GM23338 (cell line): ENCODE measurements around the gene ST6GALNAC3. TPM values are rescaled to one million over a fixed set of nuclear protein-coding genes. Genes with fewer than 3 reads are reported as not detected.

Experiments used
- ATAC-seq: fragments of 200-7000 bp; cut with Tn5 transposase; 3 replicates; pipeline ENCODE4 v1.9.1; 2020
- DNase-seq: peaks from one replicate; pipeline ENCODE4 v3.0.0-alpha.2; 2015; ENCODE audit warnings: low spot score
- H2AFZ ChIP-seq: fragments of 200-600 bp; sonication (generic); 2 replicates; pipeline ENCODE4 v1.8.0; 2016; ENCODE audit warnings: antibody characterized with exemption, mild to moderate bottlenecking, moderate library complexity
- H3F3A ChIP-seq: fragments of 200-600 bp; sonication (generic); replicated peaks from 2 replicates; pipeline ENCODE4 v1.8.0; 2017; ENCODE audit warnings: antibody characterized with exemption, mixed run types, low read depth
- H3K27ac ChIP-seq: fragments of 200-600 bp; sonication (generic); 2 replicates; pipeline ENCODE4 v1.6.1; 2016; ENCODE audit warnings: low read depth
- H3K27me3 ChIP-seq: fragments of 200-600 bp; sonication (generic); 2 replicates; pipeline ENCODE4 v1.8.0; 2016; ENCODE audit warnings: mild to moderate bottlenecking, mixed run types, moderate library complexity; ENCODE audit not compliant: insufficient read depth
- H3K36me3 ChIP-seq: fragments of 200-600 bp; sonication (generic); 2 replicates; pipeline ENCODE4 v1.8.0; 2016; ENCODE audit warnings: mild to moderate bottlenecking; ENCODE audit not compliant: insufficient read depth
- H3K4me1 ChIP-seq: fragments of 200-600 bp; sonication (generic); 2 replicates; pipeline ENCODE4 v1.8.0; 2016; ENCODE audit warnings: mild to moderate bottlenecking, moderate library complexity; ENCODE audit not compliant: insufficient read depth
- H3K4me2 ChIP-seq: fragments of 200-600 bp; sonication (generic); 2 replicates; pipeline ENCODE4 v1.7.1; 2017; ENCODE audit warnings: mixed run types
- H3K4me3 ChIP-seq: fragments of 200-600 bp; sonication (generic); 2 replicates; pipeline ENCODE4 v1.6.1; 2016; ENCODE audit warnings: mixed run types
- H3K79me2 ChIP-seq: fragments of 200-600 bp; sonication (generic); replicated peaks from 2 replicates; pipeline ENCODE4 v1.8.0; 2017; ENCODE audit warnings: mild to moderate bottlenecking; ENCODE audit not compliant: insufficient read depth
- H3K9me2 ChIP-seq: fragments of 200-600 bp; sonication (generic); 2 replicates; pipeline ENCODE4 v1.8.0; 2017; ENCODE audit not compliant: insufficient read depth
- H4K20me1 ChIP-seq: fragments of 200-600 bp; sonication (generic); replicated peaks from 2 replicates; pipeline ENCODE4 v1.8.0; 2017; ENCODE audit warnings: mild to moderate bottlenecking; ENCODE audit not compliant: insufficient read depth
- H3K27ac Mint-ChIP-seq: 2 replicates; pipeline ENCODE4 v1.8.0; 2020; ENCODE audit warnings: inconsistent platforms, mild to moderate bottlenecking, moderate library complexity, mixed read lengths
- H3K27me3 Mint-ChIP-seq: 3 replicates; pipeline ENCODE4 v1.8.0; 2022; ENCODE audit warnings: low read depth, mild to moderate bottlenecking, moderate library complexity, mixed read lengths, inconsistent platforms; ENCODE audit not compliant: insufficient read depth, poor library complexity
- H3K36me3 Mint-ChIP-seq: 3 replicates; pipeline ENCODE4 v1.8.0; 2021; ENCODE audit warnings: low read depth, mild to moderate bottlenecking, inconsistent platforms, moderate library complexity, mixed read lengths
- H3K4me1 Mint-ChIP-seq: 3 replicates; pipeline ENCODE4 v1.8.0; 2020; ENCODE audit warnings: mild to moderate bottlenecking, inconsistent platforms, mixed read lengths
- H3K4me3 Mint-ChIP-seq: 3 replicates; pipeline ENCODE4 v1.8.0; 2021; ENCODE audit warnings: moderate library complexity, mild to moderate bottlenecking, inconsistent platforms, mixed read lengths
- H3K9me3 Mint-ChIP-seq: 3 replicates; pipeline ENCODE4 v1.8.0; 2020; ENCODE audit warnings: moderate library complexity, mild to moderate bottlenecking, inconsistent platforms, mixed read lengths
- EZH2phosphoT487 ChIP-seq: fragments of 200-600 bp; sonication (generic); IDR thresholded peaks from one replicate; pipeline ENCODE4 v1.8.1; 2018; ENCODE audit warnings: antibody characterized with exemption; ENCODE audit not compliant: unreplicated experiment
- NANOG ChIP-seq: IDR thresholded peaks from 2 replicates; pipeline ENCODE4 v1.6.1; 2016; ENCODE audit warnings: antibody characterized with exemption, borderline replicate concordance
- STAT1 ChIP-seq: IDR thresholded peaks from one replicate; pipeline ENCODE4 v1.6.1; 2016; ENCODE audit warnings: antibody characterized with exemption; ENCODE audit not compliant: unreplicated experiment
- ZNF114 ChIP-seq: fragments of 250-450 bp; sonication (Bioruptor Pico); IDR thresholded peaks from 2 replicates; pipeline ENCODE4 v1.5.0; 2020; ENCODE audit warnings: mild to moderate bottlenecking, moderate library complexity
- ZNF331 ChIP-seq: fragments of 250-450 bp; sonication (Bioruptor Pico); IDR thresholded peaks from 2 replicates; pipeline ENCODE4 v1.5.0; 2020; ENCODE audit warnings: low read depth, mild to moderate bottlenecking, moderate library complexity
- ZNF462 ChIP-seq: fragments of 250-450 bp; sonication (Bioruptor Pico); IDR thresholded peaks from 2 replicates; pipeline ENCODE4 v1.5.0; 2020; ENCODE audit warnings: mild to moderate bottlenecking, moderate library complexity
- polyA plus RNA-seq: library from polyadenylated mRNA; unstranded; fragments of >200 nt; fragmentation: Nextera tagmentation; extraction: Ambion mirVana; gene quantifications from 2 replicates; pipeline ENCODE4 v1.2.1, GENCODE V29; 2016
- total RNA-seq: library from RNA; depleted of rRNA; stranded (reverse); fragments of >200 nt; shearing (Covaris generic); gene quantifications from 2 replicates; pipeline ENCODE4 v1.2.3, GENCODE V29; 2014
- TF ChIP-seq, protein P1 (sequence below): IDR thresholded peaks from 2 replicates; pipeline ENCODE4 v1.6.1; 2016; ENCODE audit warnings: antibody characterized with exemption
- TF ChIP-seq, protein P2 (sequence below), 2 experiments: fragments of 200-600 bp in 1 of 2; sonication (generic) in 1 of 2; conservative IDR thresholded peaks; 2 replicates each; pipeline versions ENCODE4 v1.5.1 to v1.6.1; 2016 to 2017; ENCODE audit warnings: antibody characterized with exemption in 2 of 2, low read depth in 2 of 2, mild to moderate bottlenecking in 2 of 2, moderate library complexity in 1 of 2

Gene ST6GALNAC3
- total and polyA plus RNA-seq, 2 experiments from 2014 or later = 4.7 to 11.6 TPM

- TF ChIP-seq ZNF462 (CRISPR knock-in tag) (no peak), EZH2phosphoT487 (no peak), NANOG (no peak)
Measured at GRCh38 chr1:76657623-76658022, 583.1 kb downstream of the ST6GALNAC3 start (continued).

DNA sequence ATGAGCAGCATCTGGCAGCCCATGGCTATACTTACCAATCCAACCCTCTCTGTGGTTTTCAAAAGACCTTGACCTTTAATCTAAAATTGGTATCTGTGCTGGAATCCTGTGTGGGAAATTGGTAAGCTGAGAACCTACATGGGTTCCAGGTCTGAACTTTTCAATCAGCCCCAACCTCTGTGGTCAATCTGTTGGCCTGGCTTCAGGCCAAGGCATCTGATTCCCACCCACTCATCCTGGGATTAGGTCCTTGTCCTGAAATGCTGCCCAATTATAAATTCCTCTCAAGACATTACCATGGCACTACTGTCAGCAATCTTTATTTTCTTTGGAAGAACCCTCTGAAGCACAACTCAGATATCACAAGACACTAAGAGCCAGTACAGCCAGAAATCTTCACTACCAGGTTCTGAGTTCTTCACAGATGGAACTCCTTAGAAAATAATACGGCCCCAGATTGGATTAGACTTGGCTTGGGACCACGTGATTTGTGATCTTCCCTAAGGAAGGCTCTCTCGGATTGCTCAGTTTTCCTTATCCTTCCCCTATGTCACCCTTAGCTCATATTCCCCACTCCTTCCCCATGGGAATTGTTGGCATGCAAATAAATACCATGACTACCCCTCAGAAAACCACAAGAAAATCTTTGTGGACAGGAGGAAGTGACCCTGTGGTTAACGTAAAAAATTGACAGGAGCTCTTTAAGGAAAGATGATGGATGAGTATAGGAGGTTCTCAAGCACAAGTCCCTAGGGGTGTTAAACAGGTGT lies 584.8 kb downstream of the ST6GALNAC3 start:
- no peaks in the 10 kb centered on the region for H3K79me2 ChIP-seq
- no peaks in the 10 kb centered on the region for H4K20me1 ChIP-seq
- no peak overlapping the region for H2AFZ ChIP-seq
- H3K27ac Mint-ChIP-seq = no peak overlapping the region
- no peak overlapping the region for H3K27ac ChIP-seq
- H3K27me3 ChIP-seq = no peaks in the 10 kb centered on the region
- H3K4me1 ChIP-seq = no peaks in the 10 kb centered on the region
- H3K27me3 Mint-ChIP-seq = no peaks in the 10 kb centered on the region
- H3F3A ChIP-seq = no peaks in the 10 kb centered on the region
- H3K9me3 Mint-ChIP-seq = peaks cover 9% of the 10 kb centered on the region
- no peaks in the 10 kb centered on the region for H3K4me1 Mint-ChIP-seq
- no peaks in the 10 kb centered on the region for H3K36me3 Mint-ChIP-seq
- H3K4me3 ChIP-seq = no peak overlapping the region
- no peak for ATAC-seq
- peaks cover 7% of the 10 kb centered on the region for H3K9me2 ChIP-seq
- no peak overlapping the region for H3K4me3 Mint-ChIP-seq
- no peak overlapping the region for H3K4me2 ChIP-seq
- DNase-seq = no peak
- no peaks in the 10 kb centered on the region for H3K36me3 ChIP-seq
- TF ChIP-seq NANOG (no peak), ZNF331 (no peak), STAT1 (no peak), ZNF114 (no peak), EZH2phosphoT487 (no peak)
- TF ChIP-seq, protein P1, sequence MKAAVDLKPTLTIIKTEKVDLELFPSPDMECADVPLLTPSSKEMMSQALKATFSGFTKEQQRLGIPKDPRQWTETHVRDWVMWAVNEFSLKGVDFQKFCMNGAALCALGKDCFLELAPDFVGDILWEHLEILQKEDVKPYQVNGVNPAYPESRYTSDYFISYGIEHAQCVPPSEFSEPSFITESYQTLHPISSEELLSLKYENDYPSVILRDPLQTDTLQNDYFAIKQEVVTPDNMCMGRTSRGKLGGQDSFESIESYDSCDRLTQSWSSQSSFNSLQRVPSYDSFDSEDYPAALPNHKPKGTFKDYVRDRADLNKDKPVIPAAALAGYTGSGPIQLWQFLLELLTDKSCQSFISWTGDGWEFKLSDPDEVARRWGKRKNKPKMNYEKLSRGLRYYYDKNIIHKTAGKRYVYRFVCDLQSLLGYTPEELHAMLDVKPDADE = no peak
- TF ChIP-seq, protein P2, sequence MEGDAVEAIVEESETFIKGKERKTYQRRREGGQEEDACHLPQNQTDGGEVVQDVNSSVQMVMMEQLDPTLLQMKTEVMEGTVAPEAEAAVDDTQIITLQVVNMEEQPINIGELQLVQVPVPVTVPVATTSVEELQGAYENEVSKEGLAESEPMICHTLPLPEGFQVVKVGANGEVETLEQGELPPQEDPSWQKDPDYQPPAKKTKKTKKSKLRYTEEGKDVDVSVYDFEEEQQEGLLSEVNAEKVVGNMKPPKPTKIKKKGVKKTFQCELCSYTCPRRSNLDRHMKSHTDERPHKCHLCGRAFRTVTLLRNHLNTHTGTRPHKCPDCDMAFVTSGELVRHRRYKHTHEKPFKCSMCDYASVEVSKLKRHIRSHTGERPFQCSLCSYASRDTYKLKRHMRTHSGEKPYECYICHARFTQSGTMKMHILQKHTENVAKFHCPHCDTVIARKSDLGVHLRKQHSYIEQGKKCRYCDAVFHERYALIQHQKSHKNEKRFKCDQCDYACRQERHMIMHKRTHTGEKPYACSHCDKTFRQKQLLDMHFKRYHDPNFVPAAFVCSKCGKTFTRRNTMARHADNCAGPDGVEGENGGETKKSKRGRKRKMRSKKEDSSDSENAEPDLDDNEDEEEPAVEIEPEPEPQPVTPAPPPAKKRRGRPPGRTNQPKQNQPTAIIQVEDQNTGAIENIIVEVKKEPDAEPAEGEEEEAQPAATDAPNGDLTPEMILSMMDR (conservative IDR thresholded peaks at IDR 0.05; ENCODE audit: low read depth in 2 of 2) = no peak
